Measurements from ENCODE around the gene HK1. TPM values are rescaled to one million over a fixed set of nuclear protein-coding genes. Genes with fewer than 3 reads are reported as not detected.

HK1 gene
- total RNA-seq, 1 donor from 2014 or later, result 84.0 TPM

DNA sequence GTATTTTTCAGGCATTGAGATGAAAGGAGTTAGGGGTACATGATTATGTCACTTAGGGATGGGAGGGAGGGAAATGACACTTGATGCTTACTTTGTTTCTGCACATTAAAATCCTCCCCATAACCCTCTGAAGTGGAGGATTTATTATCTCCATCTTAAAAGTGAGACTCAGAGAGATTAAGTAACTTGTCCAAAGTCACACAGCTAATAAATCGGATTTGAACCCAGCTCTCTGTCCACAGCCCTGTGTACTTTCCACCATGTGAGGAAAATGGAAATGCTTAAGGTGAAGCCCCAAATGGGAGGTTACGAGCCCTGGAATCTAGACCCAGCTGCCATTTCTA is 58.6 kb downstream of the HK1 start:
- Histone ChIP-seq H3K27me3 (no peaks in the 10 kb centered on the region), H3K27ac (peak overlapping the region; percentile 68), H3K9me3 (no peaks in the 10 kb centered on the region), H3K36me3 (no peaks in the 10 kb centered on the region), H3K4me3 (no peak overlapping the region), H3K4me1 (peaks cover 77% of the 10 kb centered on the region)
- no peak for ATAC-seq
- DNase-seq, result no peak
- intact Hi-C loops (cut with DNase I), result no loop called here
- TF ChIP-seq, protein P1, sequence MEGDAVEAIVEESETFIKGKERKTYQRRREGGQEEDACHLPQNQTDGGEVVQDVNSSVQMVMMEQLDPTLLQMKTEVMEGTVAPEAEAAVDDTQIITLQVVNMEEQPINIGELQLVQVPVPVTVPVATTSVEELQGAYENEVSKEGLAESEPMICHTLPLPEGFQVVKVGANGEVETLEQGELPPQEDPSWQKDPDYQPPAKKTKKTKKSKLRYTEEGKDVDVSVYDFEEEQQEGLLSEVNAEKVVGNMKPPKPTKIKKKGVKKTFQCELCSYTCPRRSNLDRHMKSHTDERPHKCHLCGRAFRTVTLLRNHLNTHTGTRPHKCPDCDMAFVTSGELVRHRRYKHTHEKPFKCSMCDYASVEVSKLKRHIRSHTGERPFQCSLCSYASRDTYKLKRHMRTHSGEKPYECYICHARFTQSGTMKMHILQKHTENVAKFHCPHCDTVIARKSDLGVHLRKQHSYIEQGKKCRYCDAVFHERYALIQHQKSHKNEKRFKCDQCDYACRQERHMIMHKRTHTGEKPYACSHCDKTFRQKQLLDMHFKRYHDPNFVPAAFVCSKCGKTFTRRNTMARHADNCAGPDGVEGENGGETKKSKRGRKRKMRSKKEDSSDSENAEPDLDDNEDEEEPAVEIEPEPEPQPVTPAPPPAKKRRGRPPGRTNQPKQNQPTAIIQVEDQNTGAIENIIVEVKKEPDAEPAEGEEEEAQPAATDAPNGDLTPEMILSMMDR (IDR thresholded peaks at IDR 0.05), result no peak

GRCh38 chr10:69337296-69338132 is 59.2 kb downstream of the HK1 start:
- DNase-seq (no peak), ATAC-seq (peak; percentile 69)
- Histone ChIP-seq H3K36me3 (no peaks in the 10 kb centered on the region), H3K9me3 (no peaks in the 10 kb centered on the region), H3K27me3 (no peaks in the 10 kb centered on the region), H3K4me3 (no peak overlapping the region), H3K4me1 (peaks cover 71% of the 10 kb centered on the region), H3K27ac (peak overlapping the region; percentile 68)
- TF ChIP-seq, protein P1 (IDR thresholded peaks at IDR 0.05), result no peak
- intact Hi-C loops (cut with DNase I), result no loop called here

- DNase-seq (peak; percentile 69), ATAC-seq (peak; percentile 17)
- Histone ChIP-seq H3K4me3 (no peak overlapping the region), H3K36me3 (no peaks in the 10 kb centered on the region), H3K4me1 (peaks cover 65% of the 10 kb centered on the region), H3K27me3 (no peaks in the 10 kb centered on the region), H3K9me3 (no peaks in the 10 kb centered on the region), H3K27ac (peak overlapping the region; percentile 68)
- TF ChIP-seq, protein P1 (IDR thresholded peaks at IDR 0.05), result no peak
- intact Hi-C loops (cut with DNase I), result no loop called here
These were observed 59.8 kb downstream of the HK1 start for GRCh38 chr10:69338133-69338456.

DNA sequence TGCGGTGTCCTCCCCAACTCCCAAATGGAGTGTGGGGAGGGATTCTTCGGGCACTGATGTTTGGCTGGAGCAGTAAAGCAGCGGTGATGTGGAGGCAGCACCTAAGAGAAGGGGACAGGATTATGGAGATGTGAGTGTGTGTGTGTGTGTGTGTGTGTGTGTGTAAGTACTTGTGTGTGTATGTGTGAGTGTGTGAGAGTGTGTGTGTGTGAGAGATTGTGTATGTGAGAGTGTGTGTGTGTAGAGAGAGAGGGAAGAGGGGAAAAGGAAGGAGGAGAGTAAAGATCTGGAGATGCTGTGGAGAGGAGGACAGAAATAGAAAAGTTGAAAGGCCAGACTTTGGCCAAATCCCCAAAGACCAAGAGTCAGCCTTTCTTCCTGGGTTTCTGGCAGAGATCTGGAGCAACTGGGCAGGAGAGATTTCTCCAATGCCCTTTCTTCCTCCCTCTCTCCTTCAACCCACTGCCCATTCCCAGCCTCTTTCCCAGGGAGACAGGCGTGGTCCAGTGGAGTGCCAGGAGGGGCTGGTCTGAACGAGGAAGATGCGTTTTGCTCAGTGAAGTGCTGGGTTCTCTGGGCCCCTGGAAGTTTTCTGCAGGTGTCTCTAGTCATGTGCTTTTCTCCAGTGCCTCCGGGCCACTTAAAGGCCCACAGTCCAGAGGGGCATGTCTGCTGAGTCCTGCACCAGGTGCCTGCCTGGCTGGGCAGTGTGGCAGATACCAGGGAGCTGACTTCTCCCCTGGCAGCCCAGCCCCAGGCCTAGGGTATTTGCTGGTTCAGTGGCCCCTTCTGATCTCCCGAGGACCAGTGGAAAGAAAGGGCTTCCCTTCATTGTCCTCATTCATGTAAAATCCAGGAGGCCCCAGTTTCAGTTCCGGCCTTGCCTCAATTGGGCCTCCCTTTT is 60.5 kb downstream of the HK1 start:
- intact Hi-C loops (cut with DNase I), result no loop called here
- peaks cover 58% of the 10 kb centered on the region for H3K4me1 ChIP-seq
- no peaks in the 10 kb centered on the region for H3K9me3 ChIP-seq
- H3K27ac ChIP-seq, result peak overlapping the region; percentile 68
- no peaks in the 10 kb centered on the region for H3K36me3 ChIP-seq
- no peaks in the 10 kb centered on the region for H3K27me3 ChIP-seq
- TF ChIP-seq, protein P1 (IDR thresholded peaks at IDR 0.05), result no peak
- H3K4me3 ChIP-seq, result no peak overlapping the region
- no peak for ATAC-seq
- no peak for DNase-seq

- no peak for ATAC-seq
- peaks cover 53% of the 10 kb centered on the region for H3K4me1 ChIP-seq
- no peaks in the 10 kb centered on the region for H3K27me3 ChIP-seq
- no peak overlapping the region for H3K4me3 ChIP-seq
- no peak overlapping the region for H3K27ac ChIP-seq
- peaks cover 12% of the 10 kb centered on the region for H3K36me3 ChIP-seq
- TF ChIP-seq, protein P1 (IDR thresholded peaks at IDR 0.05), result no peak
- intact Hi-C loops (cut with DNase I), result no loop called here
- no peaks in the 10 kb centered on the region for H3K9me3 ChIP-seq
- no peak for DNase-seq
These were observed 62.4 kb downstream of the HK1 start for GRCh38 chr10:69340695-69341094.

Data from upper lobe of right lung (tissue), 1 donor.